HG03175 (cell line): ENCODE data around the gene RALGAPB.

Experiments
- ATAC-seq: cut with Tn5 transposase; IDR thresholded peaks from one replicate; pipeline ENCODE4 v1.9.1; 2021; ENCODE audit warnings: mild to moderate bottlenecking, moderate library complexity; ENCODE audit not compliant: unreplicated experiment

Gene RALGAPB

DNA sequence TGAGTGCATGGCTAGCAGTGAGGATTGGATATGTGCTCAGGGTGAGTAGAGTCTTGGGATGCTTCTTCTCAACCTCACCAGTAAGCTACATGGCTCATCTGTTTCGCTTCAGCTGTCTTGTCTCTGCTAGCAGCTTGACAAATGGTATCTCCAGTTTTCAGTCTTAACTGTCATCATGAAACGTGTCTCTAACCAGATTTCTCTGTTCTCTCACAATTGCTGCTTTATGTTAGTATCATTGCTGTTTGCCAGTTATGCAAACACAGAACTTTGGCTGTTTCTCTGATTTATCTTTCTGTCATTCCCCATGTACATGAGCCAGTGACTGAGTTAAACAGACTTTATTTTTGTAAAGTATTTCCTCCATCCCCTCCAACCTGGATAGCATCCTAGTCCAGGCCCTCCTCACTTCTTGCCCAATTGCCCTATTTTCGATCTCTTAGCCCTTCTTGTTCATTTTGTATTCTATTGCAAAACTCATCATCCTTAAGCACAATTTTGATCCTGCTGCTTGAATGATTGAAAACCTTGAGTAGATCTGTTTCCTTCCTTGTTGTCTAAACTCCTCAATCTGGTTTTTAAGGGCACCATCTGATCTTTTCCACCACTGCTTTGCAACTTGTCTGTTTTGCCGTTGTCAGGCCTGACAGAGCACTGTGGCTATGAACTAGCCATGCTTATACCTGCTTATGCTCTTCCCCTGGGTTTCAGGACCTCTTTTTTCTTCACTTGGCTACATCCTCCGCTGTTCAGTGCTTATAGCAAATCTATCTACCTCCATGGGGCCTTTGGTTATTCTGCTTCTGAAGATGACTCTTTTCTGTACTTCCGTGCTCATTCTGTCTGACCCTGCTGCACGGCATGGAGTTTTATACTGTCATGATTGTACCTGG, 70.6 kb downstream of the RALGAPB start:
- ATAC-seq: no peak

- no peak for ATAC-seq
Observed at GRCh38 chr20:38545771-38546170, 73.1 kb downstream of the RALGAPB start.

DNA sequence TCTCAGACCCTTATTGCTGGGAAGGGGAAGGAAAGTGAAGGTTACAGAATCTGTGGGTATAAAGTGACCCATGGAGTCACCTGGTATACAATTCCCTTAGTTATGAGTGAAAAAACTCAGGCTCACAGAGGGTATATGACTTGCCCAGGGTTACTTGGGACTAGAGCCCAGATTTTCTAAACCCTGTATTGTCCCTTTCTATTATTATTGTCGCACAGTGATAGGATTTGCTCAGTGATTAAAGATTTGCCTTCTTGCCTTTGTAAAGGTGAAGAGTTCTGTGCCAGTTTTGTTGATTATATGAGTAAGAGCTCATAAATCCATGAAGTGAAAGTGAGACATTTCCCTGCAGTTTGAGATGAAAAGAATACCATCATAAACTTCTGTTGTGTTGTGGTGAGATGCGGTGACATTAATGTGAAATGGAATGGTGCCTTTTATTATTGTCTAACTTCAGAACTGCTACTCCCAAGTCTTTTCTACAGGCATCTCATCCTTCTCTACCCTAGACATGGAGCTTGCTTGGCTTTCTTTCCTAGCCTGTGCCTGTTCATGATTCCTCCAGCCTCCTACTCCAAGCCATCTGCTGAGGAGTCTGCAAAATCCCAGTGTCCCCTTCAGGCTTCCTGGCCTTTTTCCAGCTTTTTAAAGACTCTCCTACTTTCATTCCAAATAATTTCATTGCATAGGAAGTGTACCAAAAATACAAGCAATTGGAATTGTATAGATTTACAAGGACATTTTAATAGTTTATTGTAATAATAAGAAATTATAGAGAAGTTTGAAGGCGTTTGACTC, 74.8 kb downstream of the RALGAPB start:
- ATAC-seq: no peak

DNA sequence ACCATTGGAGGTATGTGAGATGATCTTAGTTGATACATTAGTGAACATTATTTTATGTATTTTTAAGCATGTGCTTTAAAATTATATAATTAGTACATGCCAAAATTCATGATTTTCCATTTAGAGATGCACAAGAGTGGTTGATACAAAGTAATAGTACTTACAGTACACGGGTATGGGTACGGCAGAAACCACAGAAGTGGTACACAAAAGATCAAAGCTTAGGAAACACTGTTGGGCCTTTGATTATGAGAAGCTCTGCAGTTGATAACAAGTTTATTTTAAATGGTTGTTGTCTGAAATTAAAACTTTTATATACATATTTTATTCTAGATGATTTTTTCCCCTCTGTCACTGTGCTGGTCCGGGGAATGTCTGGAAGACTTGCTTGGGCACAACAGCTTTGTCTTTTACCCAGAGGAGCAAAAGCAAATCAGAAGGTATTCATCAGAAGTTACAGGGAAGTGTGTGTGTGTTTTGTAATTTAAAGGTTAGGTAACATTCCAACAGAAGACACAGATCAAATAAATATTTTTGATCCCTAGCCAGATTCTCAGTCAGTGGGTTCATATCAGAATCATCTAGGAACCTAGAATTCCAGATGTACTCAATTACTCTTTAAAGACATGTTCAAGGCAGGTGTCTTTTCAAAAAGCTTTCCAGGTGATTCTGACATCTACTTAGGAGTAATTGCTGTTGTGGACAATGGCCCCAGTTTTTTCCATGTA, 75.9 kb downstream of the RALGAPB start:
- ATAC-seq: no peak

DNA sequence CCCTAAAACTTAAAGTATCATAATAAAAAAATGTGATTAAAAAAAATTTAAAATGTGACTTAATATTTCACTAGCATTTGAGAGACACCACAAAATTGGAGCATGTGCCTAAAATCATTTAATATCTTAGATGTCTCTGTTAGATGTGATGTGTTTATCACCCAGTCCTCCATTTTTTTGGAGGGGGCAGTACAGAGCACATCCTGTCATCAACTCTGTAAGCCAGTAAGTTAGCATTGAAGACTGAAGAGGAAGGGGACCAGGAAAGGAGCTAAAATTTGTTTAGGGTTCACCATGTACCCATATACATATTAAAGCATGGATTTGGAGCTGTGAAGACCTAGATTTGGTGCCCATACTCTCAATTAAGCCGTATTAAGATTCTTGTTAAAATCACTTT, 77.6 kb downstream of the RALGAPB start:
- no peak for ATAC-seq

DNA sequence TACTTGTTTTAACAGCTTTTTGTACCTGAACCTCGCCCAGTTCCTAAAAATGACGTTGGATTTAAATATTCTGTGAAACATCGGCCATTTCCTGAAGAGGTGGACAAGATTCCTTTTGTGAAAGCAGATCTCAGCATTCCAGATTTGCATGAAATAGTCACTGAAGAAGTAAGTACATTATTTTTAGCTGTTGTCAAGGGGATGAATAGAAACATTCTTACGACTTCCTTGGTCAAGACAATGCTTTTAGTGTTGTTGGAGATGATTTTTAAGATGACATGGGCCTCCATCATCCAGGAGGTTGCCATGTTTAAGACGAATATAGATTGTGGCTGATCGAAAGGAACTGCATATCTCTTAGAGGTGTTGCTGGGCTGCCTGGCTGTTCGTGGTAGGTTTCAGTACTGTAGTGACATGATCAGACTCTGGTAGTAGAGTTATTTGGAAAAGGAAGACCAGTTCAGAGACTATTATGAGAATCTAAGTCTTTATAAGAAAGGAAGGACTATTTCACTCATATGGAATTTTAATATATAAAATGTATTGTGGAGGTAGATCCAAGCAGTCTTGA, 78.5 kb downstream of the RALGAPB start:
- no peak for ATAC-seq

DNA sequence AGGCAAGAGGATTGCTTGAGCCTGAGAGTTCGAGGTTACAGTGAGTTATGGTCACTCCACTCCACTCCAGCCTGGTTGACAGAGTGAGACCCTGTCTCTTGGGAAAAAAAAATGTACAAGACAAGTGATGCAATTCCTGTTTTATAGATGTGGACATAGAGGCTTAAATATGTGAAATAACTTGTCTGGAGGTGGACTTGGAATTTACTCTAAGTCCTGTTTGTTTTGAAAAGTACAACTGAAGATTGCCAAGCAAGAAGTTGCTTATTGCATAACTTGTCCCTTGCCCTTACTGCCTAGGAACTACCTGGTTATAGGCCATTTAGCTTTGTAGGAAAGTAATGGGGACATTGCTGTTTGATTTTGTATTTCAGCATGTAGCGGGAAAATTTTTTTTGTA, 82.3 kb downstream of the RALGAPB start:
- no peak for ATAC-seq

GRCh38 chr20:38555395-38555794, 82.8 kb downstream of the RALGAPB start:
- ATAC-seq: no peak

- no peak for ATAC-seq
Observed at GRCh38 chr20:38557174-38557573, 84.5 kb downstream of the RALGAPB start.

GRCh38 chr20:38558596-38559360, 86.1 kb downstream of the RALGAPB start:
- ATAC-seq: no peak

- ATAC-seq: no peak
Observed at GRCh38 chr20:38559764-38560163, 87.1 kb downstream of the RALGAPB start.

DNA sequence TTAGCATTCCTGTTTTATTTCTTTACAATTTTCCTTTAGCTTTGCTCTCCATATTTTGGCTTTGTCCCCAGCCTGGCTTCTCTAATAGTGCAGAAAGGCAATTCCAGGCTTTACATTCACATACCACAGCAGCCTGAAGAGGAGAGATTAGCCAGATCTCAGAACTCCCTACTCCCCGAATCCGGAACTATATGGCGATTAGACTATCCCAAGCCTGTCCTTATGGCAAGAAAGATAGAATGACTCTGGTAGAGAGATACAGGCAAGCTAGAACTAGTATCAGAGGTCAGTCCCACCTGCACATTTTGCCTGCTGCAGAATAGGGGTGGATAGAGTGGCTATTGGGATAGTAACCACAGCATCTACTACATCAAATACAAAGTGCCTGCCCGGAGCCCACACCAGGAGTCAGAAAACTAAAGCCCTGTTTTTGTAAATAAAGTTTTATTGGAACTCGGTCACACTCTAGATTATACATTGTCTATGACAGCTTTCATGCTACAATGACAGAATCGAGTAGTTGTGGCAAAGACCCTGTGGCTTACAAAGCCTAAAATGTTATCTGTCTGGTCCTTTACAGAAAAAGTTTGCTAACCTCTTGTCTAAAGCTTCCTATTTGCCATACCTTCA, 91.3 kb downstream of the RALGAPB start:
- no peak for ATAC-seq

DNA sequence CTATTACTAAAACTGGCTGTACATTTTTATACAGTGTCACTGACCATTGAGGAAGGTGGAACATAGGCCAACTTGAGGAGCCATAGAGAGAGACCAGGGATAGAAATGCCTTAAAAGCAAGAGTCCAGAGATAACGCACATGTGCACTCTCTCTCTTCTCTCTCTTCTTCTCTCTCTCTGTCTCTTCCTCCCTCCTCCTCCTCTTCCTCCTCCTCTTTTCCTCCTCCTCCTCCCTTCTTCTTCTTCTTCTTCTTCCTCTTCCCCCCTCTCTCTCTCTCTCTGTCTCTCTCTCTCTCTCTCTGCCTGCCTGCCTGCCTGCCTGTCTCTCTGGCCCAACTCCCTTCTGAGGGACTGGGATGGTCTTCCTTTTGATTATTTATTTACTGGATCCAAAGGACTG, 92.0 kb downstream of the RALGAPB start:
- no peak for ATAC-seq

DNA sequence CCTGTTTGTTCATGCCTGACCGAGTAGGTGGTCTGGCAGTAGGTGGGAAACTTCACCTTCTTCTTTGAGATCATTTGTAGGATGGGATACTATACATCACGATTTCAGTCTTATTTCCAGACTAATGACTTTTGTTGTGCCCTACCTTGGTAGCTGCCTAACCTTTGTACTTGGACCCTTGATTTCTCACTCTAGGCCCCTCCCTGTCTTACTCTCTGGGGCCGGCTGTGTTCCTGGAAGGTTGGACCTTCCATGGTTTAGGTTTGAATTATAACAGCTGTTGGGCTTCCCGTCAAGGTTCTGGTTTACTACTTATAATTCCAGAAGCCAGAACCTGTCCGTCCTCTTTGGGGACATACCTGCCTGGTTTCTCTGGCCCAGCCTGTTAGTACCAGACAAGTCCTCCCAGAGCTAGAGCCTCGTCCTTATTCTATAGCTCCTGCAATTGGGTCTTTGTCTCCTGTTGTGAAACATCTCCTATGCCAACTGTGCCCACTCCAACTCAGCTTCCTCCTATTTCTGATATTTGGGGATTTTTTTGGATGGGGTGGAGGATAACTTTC, 93.5 kb downstream of the RALGAPB start:
- no peak for ATAC-seq

- ATAC-seq: no peak
Observed at GRCh38 chr20:38569747-38570525, 97.3 kb downstream of the RALGAPB start.

GRCh38 chr20:38573413-38573812, 100.8 kb downstream of the RALGAPB start:
- no peak for ATAC-seq

DNA sequence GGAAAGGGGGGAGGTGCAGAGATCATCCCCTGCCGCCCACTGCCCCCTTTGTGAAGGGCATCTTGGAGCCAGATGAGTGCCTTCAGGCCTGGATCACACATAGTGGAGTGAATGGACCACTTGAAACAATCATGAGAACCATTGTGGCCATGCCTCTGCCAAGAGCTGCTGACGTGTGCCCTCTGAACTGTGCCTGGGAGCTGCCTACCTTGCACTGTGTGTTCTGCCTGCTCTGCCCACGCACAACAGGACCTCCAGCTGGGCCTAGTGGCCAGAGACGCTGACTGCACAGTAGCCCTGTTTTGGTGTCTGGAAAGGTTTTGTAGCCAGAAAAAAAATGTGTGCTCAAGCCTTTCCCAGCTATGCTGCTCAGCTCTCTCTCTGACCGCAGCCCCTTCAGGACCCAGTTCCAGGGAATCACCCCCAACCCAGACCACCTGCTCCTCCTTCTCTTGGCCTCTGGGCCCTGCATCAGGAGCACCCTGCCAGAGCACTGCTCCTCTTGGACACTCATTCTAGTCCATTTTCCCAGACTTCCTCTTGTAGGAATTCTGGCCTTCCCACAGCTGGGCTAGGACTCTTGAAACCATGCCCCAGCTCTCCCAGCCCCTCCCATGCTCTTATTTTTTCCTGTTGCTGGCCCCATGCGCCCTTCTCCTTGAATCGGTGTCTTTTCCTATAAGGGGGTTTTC, 106.7 kb downstream of the RALGAPB start:
- no peak for ATAC-seq

DNA sequence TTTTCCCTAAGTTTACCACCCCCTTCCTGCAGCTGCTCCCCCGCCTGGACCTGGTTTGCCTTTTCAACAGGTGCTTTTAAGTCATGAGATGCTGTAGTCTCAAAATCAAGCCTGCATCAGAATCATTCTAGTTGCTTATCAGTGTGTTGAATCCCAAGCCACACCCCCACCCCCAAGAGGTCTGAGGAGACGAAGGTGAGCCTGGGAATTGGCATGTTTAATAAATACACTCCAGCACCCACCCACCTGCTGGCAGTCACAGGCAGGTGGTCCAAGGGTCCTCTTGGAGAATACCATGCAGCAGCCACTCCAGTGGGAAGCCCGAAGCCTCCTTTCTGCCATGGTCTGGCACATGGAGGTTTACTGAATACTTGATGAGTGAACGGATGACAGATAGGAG, 107.3 kb downstream of the RALGAPB start:
- ATAC-seq: no peak
